Gastrocnemius medialis (tissue), 4 donors: ENCODE measurements around the gene LARGE1. TPM values are rescaled to one million over a fixed set of nuclear protein-coding genes. Genes with fewer than 3 reads are reported as not detected.

Experiments used
- ATAC-seq, 2 donors: fragments of 150-250 bp; one replicate each; pipeline ENCODE4 v1.9.1; 2016
- DNase-seq, 2 donors: peaks; one replicate each; pipeline ENCODE4 v3.0.0-alpha.2; 2019
- H3K27ac ChIP-seq, 4 donors: fragments of 200-600 bp; sonication (generic); 1 replicate in 1 of 4; 2 replicates in 3 of 4; pipeline ENCODE4 v1.5.1; 2016 to 2018; ENCODE audit warnings: mild to moderate bottlenecking in 2 of 4, moderate library complexity in 1 of 4
- H3K27me3 ChIP-seq, 3 donors: fragments of 200-600 bp; sonication (generic) in 2 of 3; 1 replicate in 1 of 3; 2 replicates in 2 of 3; pipeline versions ENCODE4 v1.5.1 to v1.6.0; 2016 to 2019; ENCODE audit warnings: mild to moderate bottlenecking in 1 of 3, moderate library complexity in 1 of 3
- H3K36me3 ChIP-seq, 2 donors: fragments of 200-600 bp; sonication (generic) in 1 of 2; one replicate each; pipeline ENCODE4 v1.5.1; 2017 to 2018
- H3K4me1 ChIP-seq, 2 donors: fragments of 200-600 bp; sonication (generic) in 1 of 2; one replicate each; pipeline ENCODE4 v1.5.1; 2016 to 2017; ENCODE audit warnings: mild to moderate bottlenecking in 2 of 2
- H3K4me3 ChIP-seq, 4 donors: fragments of 200-600 bp; sonication (generic) in 3 of 4; 1 replicate in 1 of 4; 2 replicates in 3 of 4; pipeline ENCODE4 v1.5.1; 2016 to 2019; ENCODE audit warnings: mild to moderate bottlenecking in 2 of 4
- H3K9me3 ChIP-seq, 3 donors: fragments of 200-600 bp; sonication (generic) in 2 of 3; 1 replicate in 1 of 3; 2 replicates in 2 of 3; pipeline ENCODE4 v1.5.1; 2016 to 2019
- POLR2A ChIP-seq, 2 donors: fragments of 450-650 bp; IDR thresholded peaks; one replicate each; pipeline ENCODE4 v1.6.1; 2017; ENCODE audit warnings: antibody characterized with exemption in 2 of 2, mild to moderate bottlenecking in 2 of 2, moderate library complexity in 2 of 2
- in situ Hi-C, 4 donors: fragments of 200-750 bp; cut with MboI; loops; one replicate each; pipeline versions ENCODE4 v1.15.0 to v1.8.0; 2017; ENCODE audit warnings: low sequenced_read_pairs in 4 of 4
- intact Hi-C: fragments of 100-400 bp; cut with DNase I; formaldehyde crosslinking; loops from one replicate; pipeline ENCODE4 v1.15.1; 2023; ENCODE audit warnings: low total_unique reads
- total RNA-seq, 4 donors: library from RNA; depleted of rRNA; stranded (reverse); fragments of >200 nt; gene quantifications; one replicate each; pipeline versions ENCODE4 v1.1.0 to v1.2.3, GENCODE V29; 2016
- TF ChIP-seq, protein P1 (sequence below), 5 experiments: fragments of 450-650 bp in 3 of 5; fragments of 200-600 bp in 2 of 5; sonication (generic) in 2 of 5; IDR thresholded peaks in 4 of 5; conservative IDR thresholded peaks in 1 of 5; 1 replicate in 4 of 5; 2 replicates in 1 of 5; pipeline ENCODE4 v1.5.1; 2016 to 2019; ENCODE audit warnings: antibody characterized with exemption in 5 of 5, mild to moderate bottlenecking in 3 of 5, moderate library complexity in 3 of 5

The LARGE1 gene
- total RNA-seq, 4 donors from 2014 or later: 48.5 to 91.0 (median 68.4) TPM

DNA sequence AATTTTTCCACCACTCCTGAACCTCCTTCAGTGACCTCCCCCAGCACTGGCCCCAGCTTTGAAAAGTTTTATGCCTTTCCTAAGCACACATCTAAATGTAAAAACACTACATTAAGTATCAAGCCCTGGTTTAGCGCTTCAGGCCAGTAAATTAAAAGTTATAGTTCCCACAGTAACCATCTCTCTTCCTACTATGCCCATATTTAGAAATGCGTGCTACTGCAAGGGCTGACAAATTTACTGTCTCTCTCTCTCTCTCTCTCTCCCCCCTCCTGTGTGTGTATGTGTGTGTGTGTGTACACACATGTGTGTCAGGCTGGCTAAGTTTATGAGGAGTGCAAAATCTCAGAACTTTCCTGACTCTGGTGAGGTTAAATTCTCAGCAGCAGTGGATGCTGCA is 231.4 kb downstream of the LARGE1 start:
- Histone ChIP-seq H3K4me3 (no peak overlapping the region), H3K27me3 (no peaks in the 10 kb centered on the region), H3K36me3 (no peaks in the 10 kb centered on the region), H3K27ac (no peak overlapping the region), H3K4me1 (peaks cover 0 to 3% of the 10 kb centered on the region in 2 donors), H3K9me3 (no peaks in the 10 kb centered on the region)
- in situ Hi-C loops (no loop called here), intact Hi-C loops (no loop called here)
- DNase-seq: no peak
- ATAC-seq: no peak
- no peak for TF ChIP-seq POLR2A (IDR thresholded peaks at IDR 0.05)
- TF ChIP-seq, protein P1, sequence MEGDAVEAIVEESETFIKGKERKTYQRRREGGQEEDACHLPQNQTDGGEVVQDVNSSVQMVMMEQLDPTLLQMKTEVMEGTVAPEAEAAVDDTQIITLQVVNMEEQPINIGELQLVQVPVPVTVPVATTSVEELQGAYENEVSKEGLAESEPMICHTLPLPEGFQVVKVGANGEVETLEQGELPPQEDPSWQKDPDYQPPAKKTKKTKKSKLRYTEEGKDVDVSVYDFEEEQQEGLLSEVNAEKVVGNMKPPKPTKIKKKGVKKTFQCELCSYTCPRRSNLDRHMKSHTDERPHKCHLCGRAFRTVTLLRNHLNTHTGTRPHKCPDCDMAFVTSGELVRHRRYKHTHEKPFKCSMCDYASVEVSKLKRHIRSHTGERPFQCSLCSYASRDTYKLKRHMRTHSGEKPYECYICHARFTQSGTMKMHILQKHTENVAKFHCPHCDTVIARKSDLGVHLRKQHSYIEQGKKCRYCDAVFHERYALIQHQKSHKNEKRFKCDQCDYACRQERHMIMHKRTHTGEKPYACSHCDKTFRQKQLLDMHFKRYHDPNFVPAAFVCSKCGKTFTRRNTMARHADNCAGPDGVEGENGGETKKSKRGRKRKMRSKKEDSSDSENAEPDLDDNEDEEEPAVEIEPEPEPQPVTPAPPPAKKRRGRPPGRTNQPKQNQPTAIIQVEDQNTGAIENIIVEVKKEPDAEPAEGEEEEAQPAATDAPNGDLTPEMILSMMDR (IDR thresholded peaks at IDR 0.05 in 4 of 5, conservative IDR thresholded peaks at IDR 0.05 in 1 of 5): no peak

DNA sequence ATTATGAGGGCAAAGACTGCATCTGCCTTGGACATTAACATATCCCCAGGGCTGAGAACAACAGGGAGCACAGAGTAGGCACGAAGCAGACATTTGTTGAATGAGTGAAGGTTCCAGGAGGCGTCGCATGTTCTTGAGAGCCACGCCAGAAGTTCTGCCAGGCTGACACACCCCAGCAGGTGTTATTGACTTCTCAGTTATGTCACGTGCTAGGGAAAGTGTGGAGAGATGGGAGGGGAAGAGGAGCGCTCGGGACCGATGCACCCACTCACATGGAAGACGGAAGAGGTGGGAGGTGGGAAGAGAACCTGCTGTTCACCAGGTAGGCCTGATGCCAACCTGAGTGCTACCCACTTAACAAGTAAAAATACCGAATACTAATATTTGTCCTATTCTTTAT is 232.8 kb downstream of the LARGE1 start:
- no peaks in the 10 kb centered on the region for H3K36me3 ChIP-seq
- in situ Hi-C loops: no loop called here

DNA sequence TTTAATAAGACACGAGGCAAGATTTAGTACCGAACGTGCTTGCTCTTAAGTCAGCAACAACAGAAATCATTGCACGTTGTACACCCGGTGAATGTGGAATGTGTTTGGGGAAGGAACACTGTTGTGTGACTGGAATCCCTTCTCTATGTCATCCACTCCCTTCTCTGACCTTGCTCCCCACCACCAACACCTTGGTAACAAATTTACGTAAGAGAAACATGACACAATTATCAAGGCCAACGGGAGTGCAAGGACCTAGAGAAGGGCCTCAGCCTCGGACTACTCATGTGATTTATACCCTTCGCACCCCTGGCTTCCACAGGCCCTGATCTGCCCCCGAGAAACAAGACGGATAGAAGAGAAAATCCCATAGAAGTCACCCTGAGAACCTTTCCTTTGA is 236.2 kb downstream of the LARGE1 start:
- intact Hi-C loops (no loop called here), in situ Hi-C loops (no loop called here)
- Histone ChIP-seq H3K27ac (no peak overlapping the region), H3K27me3 (no peaks in the 10 kb centered on the region), H3K4me3 (no peak overlapping the region), H3K4me1 (peaks cover 0 to 3% of the 10 kb centered on the region in 2 donors), H3K9me3 (no peaks in the 10 kb centered on the region), H3K36me3 (no peaks in the 10 kb centered on the region)
- ATAC-seq: no peak
- TF ChIP-seq, protein P1 (IDR thresholded peaks at IDR 0.05 in 4 of 5, conservative IDR thresholded peaks at IDR 0.05 in 1 of 5): no peak
- no peak for TF ChIP-seq POLR2A (IDR thresholded peaks at IDR 0.05)
- no peak for DNase-seq

More for the DNA sequence above, 232.8 kb downstream of the LARGE1 start:
- H3K4me1 ChIP-seq: peaks cover 0 to 3% of the 10 kb centered on the region in 2 donors
- no peak overlapping the region for H3K4me3 ChIP-seq
- TF ChIP-seq, protein P1 (IDR thresholded peaks at IDR 0.05 in 4 of 5, conservative IDR thresholded peaks at IDR 0.05 in 1 of 5): no peak
- no peak for TF ChIP-seq POLR2A (IDR thresholded peaks at IDR 0.05)
- no peaks in the 10 kb centered on the region for H3K27me3 ChIP-seq
- H3K27ac ChIP-seq: no peak overlapping the region
- no peaks in the 10 kb centered on the region for H3K9me3 ChIP-seq
- peak; percentile 56 to 81 for ATAC-seq
- intact Hi-C loops: no loop called here
- DNase-seq: peak; percentile 26 to 34

DNA sequence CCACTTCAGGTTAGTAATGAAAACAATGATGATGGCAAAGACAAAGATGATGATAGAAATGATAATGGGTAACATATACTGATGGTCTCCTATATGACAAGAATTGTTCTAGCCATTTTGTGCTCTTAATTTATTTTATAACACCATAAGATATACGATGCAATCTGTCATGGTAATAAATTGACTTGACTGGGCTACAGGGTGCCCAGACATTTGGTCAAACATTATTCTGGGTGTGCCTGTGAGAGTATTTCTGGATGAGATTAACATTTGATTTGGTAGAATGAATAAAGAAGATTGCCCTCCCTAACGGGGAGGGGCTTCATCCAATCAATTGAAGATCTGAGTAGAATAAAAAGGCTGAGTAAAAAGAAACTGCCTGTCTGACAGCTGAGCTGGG is 237.3 kb downstream of the LARGE1 start:
- H3K27ac ChIP-seq: no peak overlapping the region
- intact Hi-C loops: no loop called here
- in situ Hi-C loops: no loop called here
- peaks cover 5 to 8% of the 10 kb centered on the region in 2 donors for H3K4me1 ChIP-seq
- H3K4me3 ChIP-seq: no peak overlapping the region
- H3K27me3 ChIP-seq: no peaks in the 10 kb centered on the region
- H3K9me3 ChIP-seq: no peaks in the 10 kb centered on the region
- ATAC-seq: no peak
- no peaks in the 10 kb centered on the region for H3K36me3 ChIP-seq
- DNase-seq: no peak
- TF ChIP-seq, protein P1 (IDR thresholded peaks at IDR 0.05 in 4 of 5, conservative IDR thresholded peaks at IDR 0.05 in 1 of 5): no peak
- TF ChIP-seq POLR2A (IDR thresholded peaks at IDR 0.05): no peak

DNA sequence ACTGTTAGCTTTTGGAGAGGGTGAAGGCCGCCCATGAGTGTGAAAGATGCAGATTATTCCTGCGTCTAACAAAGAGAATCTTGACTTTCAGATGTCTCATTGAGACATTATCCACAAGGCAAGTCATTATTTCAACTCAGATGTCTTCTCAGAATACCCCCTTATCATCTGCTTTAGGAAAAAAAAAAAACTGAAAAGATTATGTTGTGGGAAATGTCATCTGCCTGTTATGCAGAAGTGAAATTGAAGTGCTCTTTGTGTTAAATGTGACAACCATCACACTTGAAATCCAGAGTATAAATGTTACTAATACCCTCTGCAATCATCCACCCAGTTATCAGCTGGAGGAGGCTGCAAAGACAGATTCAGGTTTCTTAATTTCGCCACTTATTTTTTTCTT is 239.6 kb downstream of the LARGE1 start:
- Histone ChIP-seq H3K27me3 (no peaks in the 10 kb centered on the region), H3K4me3 (no peak overlapping the region), H3K4me1 (peaks cover 5 to 6% of the 10 kb centered on the region in 2 donors), H3K9me3 (no peaks in the 10 kb centered on the region), H3K36me3 (no peaks in the 10 kb centered on the region), H3K27ac (no peak overlapping the region)
- intact Hi-C loops (no loop called here), in situ Hi-C loops (no loop called here)
- DNase-seq (no peak), ATAC-seq (no peak)
- TF ChIP-seq, protein P1 (IDR thresholded peaks at IDR 0.05 in 4 of 5, conservative IDR thresholded peaks at IDR 0.05 in 1 of 5): no peak
- TF ChIP-seq POLR2A (IDR thresholded peaks at IDR 0.05): no peak
